Measurements from ENCODE around the gene BOLA1. TPM values are rescaled to one million over a fixed set of nuclear protein-coding genes. Genes with fewer than 3 reads are reported as not detected.

BOLA1 gene
- total RNA-seq, 1 experiment from 2014 or later, result 20.4 TPM

DNA sequence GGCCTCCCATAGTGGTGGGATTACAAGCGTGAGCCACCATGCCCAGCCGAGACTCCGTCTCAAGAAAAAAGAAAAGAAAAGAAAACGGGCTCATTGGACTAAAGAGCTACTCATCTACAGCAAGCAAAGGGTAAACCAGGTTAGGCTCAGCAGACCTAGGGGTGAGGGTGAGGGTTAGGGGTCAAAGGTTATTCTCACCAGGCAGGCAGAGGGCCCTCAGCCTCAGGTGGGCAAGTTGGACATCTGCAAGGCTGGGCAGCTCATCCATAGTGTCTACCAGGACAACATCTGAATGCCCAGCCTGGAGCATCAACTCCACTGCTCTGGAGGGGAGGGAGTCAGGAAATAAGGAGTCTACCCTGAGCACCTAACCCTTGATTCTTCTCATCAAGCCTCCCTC is 33.8 kb downstream of the BOLA1 start:
- no TSS peak for BruUV-seq (replicated peaks)
- no peak overlapping the region for H3K4me3 ChIP-seq (replicated peaks in 1 of 2; ENCODE audit: low read depth in 1 of 2, low read length in 2 of 2)
- no peak overlapping the region for H2AFZ ChIP-seq (ENCODE audit: low read depth, low read length, poor library complexity, severe bottlenecking)
- H3K9me3 ChIP-seq (ENCODE audit: control insufficient read depth in 1 of 2, insufficient read depth in 1 of 2, low read depth in 1 of 2, low read length in 2 of 2), result no peaks in the 10 kb centered on the region
- POLR2A ChIA-PET, result no interaction called here
- H4K20me1 ChIP-seq (ENCODE audit: insufficient read depth), result no peaks in the 10 kb centered on the region
- H3K27ac ChIP-seq (ENCODE audit: low read depth, low read length), result no peak overlapping the region
- intact Hi-C loops (cut with micrococcal nuclease), result no loop called here
- RAD21 ChIA-PET (ENCODE audit: low non-redundant PET in 1 of 2, low total read pairs in 2 of 2, uncharacterized antibody in 2 of 2, unreplicated experiment in 2 of 2), result no interaction called here
- no peak overlapping the region for H3K4me2 ChIP-seq (ENCODE audit: low read length)
- CTCF ChIA-PET, result no interaction called here
- no peak for ATAC-seq
- no peaks in the 10 kb centered on the region for H3K36me3 ChIP-seq (ENCODE audit: control insufficient read depth in 1 of 2, insufficient read depth in 2 of 2, low read length in 2 of 2)
- no peak overlapping the region for H3K9ac ChIP-seq (ENCODE audit: low read length)
- no peaks in the 10 kb centered on the region for H3K9me2 ChIP-seq (ENCODE audit: insufficient read depth)
- no peak for DNase-seq (ENCODE audit: low read depth, low spot score)
- TF ChIP-seq SIN3A (IDR thresholded peaks at IDR 0.05; ENCODE audit: low read depth), result no peak
- no peak for TF ChIP-seq POLR2AphosphoS5 (IDR thresholded peaks at IDR 0.05; ENCODE audit: low read depth, low read length)
- no peak for TF ChIP-seq ZNF274 (IDR thresholded peaks at IDR 0.05; ENCODE audit: low read depth, low read length)
- TF ChIP-seq FOSL1 (IDR thresholded peaks at IDR 0.05; ENCODE audit: low read depth), result no peak
- no peak for TF ChIP-seq SP1 (IDR thresholded peaks at IDR 0.05; ENCODE audit: low read depth)
- TF ChIP-seq EGR1 (IDR thresholded peaks at IDR 0.05; ENCODE audit: low read depth), result no peak
- TF ChIP-seq, protein P1, sequence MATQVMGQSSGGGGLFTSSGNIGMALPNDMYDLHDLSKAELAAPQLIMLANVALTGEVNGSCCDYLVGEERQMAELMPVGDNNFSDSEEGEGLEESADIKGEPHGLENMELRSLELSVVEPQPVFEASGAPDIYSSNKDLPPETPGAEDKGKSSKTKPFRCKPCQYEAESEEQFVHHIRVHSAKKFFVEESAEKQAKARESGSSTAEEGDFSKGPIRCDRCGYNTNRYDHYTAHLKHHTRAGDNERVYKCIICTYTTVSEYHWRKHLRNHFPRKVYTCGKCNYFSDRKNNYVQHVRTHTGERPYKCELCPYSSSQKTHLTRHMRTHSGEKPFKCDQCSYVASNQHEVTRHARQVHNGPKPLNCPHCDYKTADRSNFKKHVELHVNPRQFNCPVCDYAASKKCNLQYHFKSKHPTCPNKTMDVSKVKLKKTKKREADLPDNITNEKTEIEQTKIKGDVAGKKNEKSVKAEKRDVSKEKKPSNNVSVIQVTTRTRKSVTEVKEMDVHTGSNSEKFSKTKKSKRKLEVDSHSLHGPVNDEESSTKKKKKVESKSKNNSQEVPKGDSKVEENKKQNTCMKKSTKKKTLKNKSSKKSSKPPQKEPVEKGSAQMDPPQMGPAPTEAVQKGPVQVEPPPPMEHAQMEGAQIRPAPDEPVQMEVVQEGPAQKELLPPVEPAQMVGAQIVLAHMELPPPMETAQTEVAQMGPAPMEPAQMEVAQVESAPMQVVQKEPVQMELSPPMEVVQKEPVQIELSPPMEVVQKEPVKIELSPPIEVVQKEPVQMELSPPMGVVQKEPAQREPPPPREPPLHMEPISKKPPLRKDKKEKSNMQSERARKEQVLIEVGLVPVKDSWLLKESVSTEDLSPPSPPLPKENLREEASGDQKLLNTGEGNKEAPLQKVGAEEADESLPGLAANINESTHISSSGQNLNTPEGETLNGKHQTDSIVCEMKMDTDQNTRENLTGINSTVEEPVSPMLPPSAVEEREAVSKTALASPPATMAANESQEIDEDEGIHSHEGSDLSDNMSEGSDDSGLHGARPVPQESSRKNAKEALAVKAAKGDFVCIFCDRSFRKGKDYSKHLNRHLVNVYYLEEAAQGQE (IDR thresholded peaks at IDR 0.05; ENCODE audit: low read depth), result no peak
- TF ChIP-seq CBX3 (IDR thresholded peaks at IDR 0.05; ENCODE audit: low read depth), result no peak
- TF ChIP-seq SRF (IDR thresholded peaks at IDR 0.05; ENCODE audit: low read depth), result no peak
- H3K27me3 ChIP-seq (ENCODE audit: insufficient read depth, low read length), result no peaks in the 10 kb centered on the region
- peaks cover 21 to 45% of the 10 kb centered on the region in 2 experiments for H3K4me1 ChIP-seq (ENCODE audit: control insufficient read depth in 1 of 2, insufficient read depth in 2 of 2, low read length in 2 of 2)
- H3K79me2 ChIP-seq (ENCODE audit: insufficient read depth, low read length), result 0 out of 2 replicates have a peak, but pooled peaks cover under 1% of the 10 kb centered on the region

Data from HCT116 (cell line).